CD4-positive, alpha-beta T cell treated with Interferon alpha-2 for 1 hour (primary cell): ENCODE results near the gene TRAF6.
"Not testable (repeated sequence)": the region's sequence is repeated elsewhere in the genome, so short reads cannot be mapped to it uniquely, and the experiment has no call there.

Source experiments
- DNase-seq, 2 donors: peaks; one replicate each; pipeline ENCODE4 v3.0.0-alpha.2; 2020 to 2022

Gene TRAF6, protein sequence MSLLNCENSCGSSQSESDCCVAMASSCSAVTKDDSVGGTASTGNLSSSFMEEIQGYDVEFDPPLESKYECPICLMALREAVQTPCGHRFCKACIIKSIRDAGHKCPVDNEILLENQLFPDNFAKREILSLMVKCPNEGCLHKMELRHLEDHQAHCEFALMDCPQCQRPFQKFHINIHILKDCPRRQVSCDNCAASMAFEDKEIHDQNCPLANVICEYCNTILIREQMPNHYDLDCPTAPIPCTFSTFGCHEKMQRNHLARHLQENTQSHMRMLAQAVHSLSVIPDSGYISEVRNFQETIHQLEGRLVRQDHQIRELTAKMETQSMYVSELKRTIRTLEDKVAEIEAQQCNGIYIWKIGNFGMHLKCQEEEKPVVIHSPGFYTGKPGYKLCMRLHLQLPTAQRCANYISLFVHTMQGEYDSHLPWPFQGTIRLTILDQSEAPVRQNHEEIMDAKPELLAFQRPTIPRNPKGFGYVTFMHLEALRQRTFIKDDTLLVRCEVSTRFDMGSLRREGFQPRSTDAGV

GRCh38 chr11:36509694-36510593 is at the start of gene TRAF6:
Gene TRAF6, minus strand, starts transcription at chr11:36510272. Its CDS starts 8,757 bp downstream, at chr11:36501515.
- DNase-seq = peak; percentile 83 to 89

GRCh38 chr11:36558571-36559413 is 48.7 kb upstream of the TRAF6 start:
- DNase-seq = peak in 1 of 2 donors; percentile 46

DNA sequence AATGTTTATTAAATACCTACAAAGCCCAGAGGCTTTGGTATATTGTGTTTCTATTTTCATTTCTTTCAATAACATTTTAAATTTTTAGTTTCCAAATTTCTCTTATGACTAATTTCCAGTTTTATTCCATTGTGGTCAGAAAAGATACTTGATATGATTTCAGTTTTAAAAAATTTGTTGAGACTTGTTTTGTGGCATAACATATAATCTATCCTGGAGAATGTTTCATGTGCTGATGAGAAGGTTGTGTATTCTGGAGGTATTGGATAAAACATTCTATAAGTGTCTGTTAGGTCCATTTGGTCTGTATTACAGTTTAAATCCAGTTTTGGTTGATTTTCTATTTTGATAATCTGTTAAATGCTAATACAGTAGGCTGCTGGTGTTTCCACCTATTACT is 47.9 kb upstream of the TRAF6 start:
- DNase-seq = no peak

DNA sequence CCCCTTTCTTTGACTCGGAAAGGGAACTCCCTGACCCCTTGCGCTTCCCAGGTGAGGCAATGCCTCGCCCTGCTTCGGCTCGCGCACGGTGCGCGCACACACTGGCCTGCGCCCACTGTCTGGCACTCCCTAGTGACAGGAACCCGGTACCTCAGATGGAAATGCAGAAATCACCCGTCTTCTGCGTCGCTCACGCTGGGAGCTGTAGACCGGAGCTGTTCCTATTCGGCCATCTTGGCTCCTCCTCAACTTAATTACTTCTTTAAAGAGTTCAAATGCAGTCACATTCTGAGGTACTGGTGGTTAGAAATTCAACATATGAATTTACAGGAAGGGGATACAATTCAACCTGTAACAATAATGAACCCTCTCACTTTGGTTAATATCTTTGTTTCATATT is 47.3 kb upstream of the TRAF6 start:
- not testable (repeated sequence) for DNase-seq

GRCh38 chr11:36550385-36551115 is 40.5 kb upstream of the TRAF6 start:
- no peak for DNase-seq

GRCh38 chr11:36540998-36541397 is 30.9 kb upstream of the TRAF6 start:
- peak; percentile 13 to 39 for DNase-seq

GRCh38 chr11:36534276-36534840 is 24.3 kb upstream of the TRAF6 start:
- no peak for DNase-seq

DNA sequence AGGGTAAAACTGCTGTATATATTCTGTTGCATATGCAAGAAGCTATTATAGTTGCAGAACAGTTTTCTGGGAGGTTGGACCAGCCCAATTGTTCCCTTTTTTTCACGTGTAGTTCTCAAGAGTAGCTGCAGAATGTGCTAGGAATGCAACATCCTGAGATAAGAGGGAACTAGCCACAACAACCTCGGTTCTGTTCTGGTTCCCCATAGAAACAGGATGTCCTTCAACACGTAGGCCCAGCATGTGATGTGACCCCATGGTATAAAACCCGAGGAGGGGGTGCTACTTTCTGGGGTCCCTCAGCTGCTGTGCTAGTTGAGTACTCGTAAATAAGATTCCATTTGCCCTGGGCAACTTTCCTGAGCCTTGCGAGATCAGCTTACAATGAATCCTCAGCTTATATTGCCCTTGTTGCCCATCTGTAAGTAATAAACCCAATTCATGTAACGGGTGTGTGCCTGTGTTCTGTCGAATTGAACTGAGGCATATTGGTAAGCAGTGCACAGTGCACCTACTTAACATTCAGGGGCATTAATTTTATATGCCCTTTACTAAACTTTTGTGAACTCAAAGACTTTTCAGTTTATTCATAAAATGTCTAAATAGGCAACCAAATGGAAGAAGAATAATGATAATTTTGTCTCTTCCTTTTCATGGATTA is 23.0 kb upstream of the TRAF6 start:
- no peak for DNase-seq

DNA sequence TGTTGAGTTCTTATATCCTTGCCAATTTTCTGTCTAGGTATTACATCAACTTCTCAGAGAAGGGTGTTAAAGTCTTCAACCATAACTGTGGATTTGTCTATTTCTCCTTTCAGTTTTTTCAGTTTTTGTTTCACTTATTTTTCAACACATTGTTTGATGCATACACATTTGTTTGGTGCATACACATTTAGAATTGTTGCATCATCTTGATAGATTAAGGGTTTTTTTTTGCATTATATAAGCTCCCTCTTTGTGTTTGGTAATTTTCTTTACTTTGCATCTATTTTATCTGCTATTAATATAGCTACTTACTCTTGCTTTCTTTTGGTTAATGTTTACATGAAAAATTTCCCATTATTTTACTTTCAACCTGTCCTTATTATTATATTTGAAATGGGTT is 20.8 kb upstream of the TRAF6 start:
- DNase-seq = no peak

DNA sequence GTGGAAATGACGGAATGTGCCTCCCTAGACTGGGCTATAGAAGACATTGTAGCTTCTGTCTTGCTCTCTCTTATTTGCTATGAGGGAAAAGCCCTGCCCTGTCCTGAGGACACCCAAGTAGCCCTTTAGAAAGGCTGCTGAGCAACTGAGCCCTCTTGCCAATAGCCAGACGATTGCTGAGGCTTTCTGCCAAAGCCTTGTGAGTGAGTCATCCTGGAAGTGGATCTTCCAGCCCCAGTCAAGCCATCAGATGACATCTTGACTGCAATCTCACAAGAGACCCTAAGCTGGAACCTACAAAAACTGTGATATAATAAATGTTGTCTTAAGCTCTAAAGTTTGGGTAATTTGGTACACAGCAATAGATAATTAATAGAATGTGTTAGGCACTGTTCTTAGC is 3.9 kb upstream of the TRAF6 start:
- no peak for DNase-seq

GRCh38 chr11:36512016-36512415 is 1.9 kb upstream of the TRAF6 start:
- DNase-seq = no peak

DNA sequence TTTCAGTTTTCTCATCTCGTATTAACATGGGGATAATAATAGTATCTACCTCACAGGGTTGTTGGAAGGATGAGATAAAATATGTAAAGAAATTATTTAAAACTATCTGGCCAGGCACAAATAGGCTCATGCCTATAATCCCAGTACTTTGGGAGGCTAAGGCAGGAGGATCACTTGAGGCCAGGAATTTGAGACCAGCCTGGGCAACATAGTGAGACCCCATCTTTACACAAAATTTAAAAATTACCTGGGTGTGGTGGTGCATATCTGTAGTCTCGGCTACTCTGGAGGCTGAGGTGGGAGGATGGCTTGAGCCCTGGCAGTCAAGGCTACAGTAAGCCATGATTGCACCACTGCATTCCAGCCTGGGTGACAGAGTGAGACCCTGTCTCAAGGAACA is 990 bp upstream of the TRAF6 start:
- DNase-seq = not testable (repeated sequence)

GRCh38 chr11:36510594-36510942 is 496 bp upstream of the TRAF6 start:
- no peak for DNase-seq

DNA sequence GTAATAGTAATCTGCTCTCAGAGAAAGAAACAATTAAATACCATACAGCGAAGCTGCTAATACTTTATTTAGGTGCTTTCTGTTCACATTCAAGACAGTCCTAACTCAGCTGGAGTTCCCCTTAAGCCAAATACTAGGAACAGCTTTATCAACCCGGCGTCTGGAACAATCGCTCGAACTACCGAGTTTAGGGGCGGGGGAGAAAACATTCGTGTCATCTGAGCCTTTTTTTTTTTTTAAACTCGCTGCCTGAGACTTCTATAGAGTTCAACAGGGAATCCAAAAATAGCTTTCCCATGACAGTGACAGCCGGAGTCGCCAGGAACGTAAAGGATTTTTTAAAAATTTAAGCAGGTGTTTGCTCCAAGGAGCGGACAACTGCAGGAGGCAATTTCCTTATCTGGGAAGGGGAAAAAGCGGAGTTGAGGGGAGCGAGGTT is 852 bp downstream of the TRAF6 start:
- peak; percentile 51 to 71 for DNase-seq

DNA sequence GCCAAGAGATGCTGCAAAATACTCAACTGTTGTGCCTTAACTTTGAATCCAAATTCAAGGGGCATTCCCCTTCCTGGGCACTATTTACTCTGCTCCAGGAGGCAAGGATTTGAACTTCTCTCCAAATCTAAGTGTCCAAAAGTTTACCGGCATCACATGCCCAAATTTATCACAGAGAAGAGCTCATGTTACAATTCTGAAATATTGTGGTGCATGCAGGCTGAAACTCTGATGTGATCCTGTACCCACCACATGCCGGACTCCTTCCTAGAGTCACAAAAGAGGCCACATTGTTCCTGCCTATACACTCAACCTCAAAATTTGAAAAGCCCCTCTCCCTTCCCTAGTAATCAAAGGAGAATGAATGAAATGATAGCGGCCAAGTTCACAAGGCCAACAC is 1.3 kb downstream of the TRAF6 start:
- DNase-seq = no peak

DNA sequence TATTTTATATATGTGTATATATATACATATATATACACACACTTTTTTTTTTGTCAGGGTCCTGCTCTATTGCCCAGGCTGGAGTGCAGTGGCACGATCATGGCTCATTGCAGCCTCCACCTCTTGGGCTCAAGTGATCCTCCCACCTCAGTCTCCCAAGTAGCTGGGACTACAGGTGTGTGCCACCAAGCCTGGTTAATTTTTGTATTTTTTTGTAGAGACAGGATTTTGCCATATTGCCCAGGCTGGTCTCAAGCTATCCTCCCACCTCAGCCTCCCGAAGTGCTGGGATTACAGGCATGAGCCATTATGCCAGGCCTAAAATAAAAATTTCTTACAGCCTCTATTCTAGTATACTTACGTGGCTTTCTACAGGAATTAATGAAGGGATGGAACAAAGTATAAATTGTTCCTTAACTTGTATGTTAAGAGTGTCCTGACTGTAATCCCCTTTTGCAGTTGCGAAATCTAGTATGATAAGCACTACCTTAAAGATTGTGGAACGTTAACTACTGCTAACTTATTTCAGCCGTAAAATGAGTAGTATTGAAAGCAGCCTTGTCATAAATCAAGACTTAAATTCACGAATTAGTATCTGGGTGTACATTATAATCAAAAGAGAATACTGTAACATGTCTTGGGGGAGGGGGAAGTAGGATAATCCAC is 2.1 kb downstream of the TRAF6 start:
- DNase-seq = no peak

GRCh38 chr11:36501236-36501635 is 8.8 kb downstream of the TRAF6 start:
- no peak for DNase-seq

DNA sequence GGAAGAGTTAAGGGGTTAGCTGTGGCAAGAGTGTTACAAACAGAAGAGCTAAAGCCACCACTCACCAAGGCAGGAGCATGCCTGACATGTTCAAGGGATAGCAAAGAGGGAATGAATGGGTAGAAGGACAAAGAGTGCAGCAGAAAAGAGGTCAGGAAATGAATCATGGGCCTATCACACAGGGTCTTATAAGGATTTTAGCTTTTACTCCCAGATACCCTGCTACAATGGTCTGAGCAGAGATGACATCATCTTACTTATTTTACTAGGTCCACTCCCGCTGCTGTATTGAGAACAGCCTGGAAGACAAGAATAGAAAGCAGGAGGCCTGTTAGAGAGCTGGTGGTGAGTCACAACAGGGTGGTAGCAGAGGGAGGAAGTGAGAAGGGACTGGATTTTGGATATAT is 9.8 kb downstream of the TRAF6 start:
- DNase-seq = peak in 1 of 2 donors; percentile 5

- no peak for DNase-seq
Measured at GRCh38 chr11:36499315-36499714, 10.8 kb downstream of the TRAF6 start.

GRCh38 chr11:36498721-36499120 is 11.4 kb downstream of the TRAF6 start:
- no peak for DNase-seq
